Mesodermal cell (in vitro differentiated cells): ENCODE data around the gene HYAL3.

ENCODE experiments used
- H3K27ac ChIP-seq: 2 replicates; pipeline ENCODE4 v1.7.0; 2013; ENCODE audit warnings: mild to moderate bottlenecking, low read depth, low read length, moderate library complexity; ENCODE audit not compliant: severe bottlenecking
- H3K36me3 ChIP-seq: 2 replicates; pipeline ENCODE4 v1.7.1; 2013; ENCODE audit warnings: mild to moderate bottlenecking, low read length, moderate library complexity; ENCODE audit not compliant: control insufficient read depth, insufficient read depth
- H3K4me1 ChIP-seq: one replicate; pipeline ENCODE4 v1.7.1; 2013; ENCODE audit warnings: mild to moderate bottlenecking, low read length; ENCODE audit not compliant: insufficient read depth, control insufficient read depth, poor library complexity, severe bottlenecking
- H3K4me3 ChIP-seq: 2 replicates; pipeline ENCODE4 v1.7.0; 2013; ENCODE audit warnings: low read length, control low read depth, mild to moderate bottlenecking; ENCODE audit not compliant: insufficient read depth, poor library complexity, severe bottlenecking; ENCODE audit errors: extremely low read depth
- H3K9me3 ChIP-seq: 2 replicates; pipeline ENCODE4 v1.7.1; 2013; ENCODE audit warnings: mild to moderate bottlenecking, low read length, moderate library complexity; ENCODE audit not compliant: control insufficient read depth
- WGBS, 2 experiments: methylation state at CpG; one replicate each; pipeline ENCODE4 v1.1.5; 2013; ENCODE audit warnings: missing lambda C conversion rate in 2 of 2; ENCODE audit not compliant: insufficient coverage in 2 of 2; 5-methylcytosine and 5-hydroxymethylcytosine counted together

Gene HYAL3

DNA sequence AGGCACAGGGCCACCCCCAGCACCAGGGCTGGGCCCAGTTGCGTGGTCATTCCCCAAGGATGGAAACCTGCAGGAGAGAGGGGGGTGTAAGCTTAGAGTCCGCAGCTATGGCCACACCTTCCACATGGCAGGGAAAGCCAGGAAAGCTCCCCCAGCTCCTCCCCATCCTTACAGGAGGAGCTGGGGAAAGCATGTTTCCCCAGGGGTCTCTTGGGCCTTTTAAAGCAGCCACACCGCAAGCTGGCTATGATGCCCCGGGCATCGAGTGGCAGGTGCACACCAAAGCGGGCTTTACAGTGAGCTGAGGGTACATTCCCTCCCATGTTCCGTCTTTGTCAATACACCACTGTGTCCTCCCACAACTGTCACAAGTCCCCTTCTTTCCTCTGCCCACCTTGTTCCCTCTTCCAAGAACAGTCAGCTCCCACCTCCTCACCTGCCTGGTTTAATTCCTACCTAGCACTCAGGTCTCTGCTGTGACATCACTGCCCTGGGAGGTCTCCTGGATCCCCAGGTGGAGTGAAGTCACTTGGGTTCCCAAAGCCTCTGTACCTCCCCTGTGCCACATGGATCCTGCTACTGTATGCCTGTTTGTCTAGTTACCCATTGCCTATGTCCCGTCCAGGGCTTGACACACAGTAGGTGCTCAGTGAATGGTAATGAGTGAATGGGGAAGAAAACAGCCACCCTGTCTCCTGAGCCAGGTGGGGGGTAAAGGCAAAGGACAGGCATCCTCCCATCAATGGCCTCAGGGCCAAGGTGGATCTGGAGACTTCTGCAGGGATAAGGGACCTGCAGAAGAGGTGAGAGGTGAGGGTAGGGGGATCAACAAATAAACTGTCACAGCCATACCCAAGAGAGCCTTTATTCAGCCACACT, 3.4 kb downstream of the HYAL3 start:
- peaks cover 7% of the 10 kb centered on the region for H3K36me3 ChIP-seq
- H3K4me3 ChIP-seq, result no peak overlapping the region
- peaks cover 10% of the 10 kb centered on the region for H3K4me1 ChIP-seq
- no peak overlapping the region for H3K27ac ChIP-seq
- WGBS, 2 experiments, result 86 to 94% methylated on average over 6 to 8 of the region's 8 CpGs
- H3K9me3 ChIP-seq, result no peaks in the 10 kb centered on the region

DNA sequence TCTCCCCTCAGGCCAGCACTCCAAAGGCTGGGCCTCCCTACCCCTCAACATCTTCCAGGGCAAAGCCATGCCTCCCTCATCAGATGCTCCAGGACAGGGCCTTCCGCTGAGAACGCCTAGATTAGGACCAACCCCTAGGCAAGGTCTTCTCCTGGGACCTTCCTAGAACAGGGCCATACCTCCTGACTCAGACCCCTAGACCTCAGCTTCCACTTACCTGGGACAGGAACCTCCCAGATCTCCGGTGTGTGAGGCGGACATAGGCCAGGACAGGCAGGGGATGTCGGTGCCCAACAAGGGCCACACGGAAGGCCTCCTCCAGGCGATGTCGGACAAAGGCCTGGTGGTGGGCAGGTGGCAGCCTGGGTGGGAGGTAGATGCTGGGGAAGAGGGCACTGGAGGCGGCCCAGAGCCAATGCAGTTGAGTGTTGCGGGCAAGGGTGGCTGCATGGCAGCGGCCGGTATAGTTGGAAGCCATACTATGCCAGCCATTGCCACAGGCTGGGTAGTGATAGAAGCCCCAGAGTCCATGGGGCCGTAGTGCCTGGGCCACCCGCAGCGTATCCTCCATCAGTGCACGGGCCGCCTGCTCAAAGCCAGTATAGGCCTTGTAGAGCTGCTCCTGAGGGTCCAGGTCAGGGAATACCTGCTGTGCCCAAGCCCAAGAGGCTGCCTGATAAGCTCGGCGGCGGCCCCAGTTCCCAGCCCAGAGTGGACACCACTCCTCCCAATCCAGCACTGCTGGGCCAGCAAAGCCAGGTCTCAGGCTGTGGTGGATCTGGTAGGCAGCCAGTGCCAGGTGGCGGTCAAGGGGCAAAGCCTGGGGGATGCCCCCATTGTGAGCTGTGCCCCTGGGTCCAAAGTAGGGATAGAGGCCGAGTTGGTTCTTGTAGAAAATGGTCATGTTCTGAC, 4.5 kb downstream of the HYAL3 start:
- Histone ChIP-seq H3K9me3 (no peaks in the 10 kb centered on the region), H3K4me3 (no peak overlapping the region), H3K4me1 (peaks cover 6% of the 10 kb centered on the region), H3K27ac (no peak overlapping the region), H3K36me3 (peaks cover 17% of the 10 kb centered on the region)
- WGBS, 2 experiments, result 92 to 94% methylated on average over 18 to 22 of the region's 22 CpGs

DNA sequence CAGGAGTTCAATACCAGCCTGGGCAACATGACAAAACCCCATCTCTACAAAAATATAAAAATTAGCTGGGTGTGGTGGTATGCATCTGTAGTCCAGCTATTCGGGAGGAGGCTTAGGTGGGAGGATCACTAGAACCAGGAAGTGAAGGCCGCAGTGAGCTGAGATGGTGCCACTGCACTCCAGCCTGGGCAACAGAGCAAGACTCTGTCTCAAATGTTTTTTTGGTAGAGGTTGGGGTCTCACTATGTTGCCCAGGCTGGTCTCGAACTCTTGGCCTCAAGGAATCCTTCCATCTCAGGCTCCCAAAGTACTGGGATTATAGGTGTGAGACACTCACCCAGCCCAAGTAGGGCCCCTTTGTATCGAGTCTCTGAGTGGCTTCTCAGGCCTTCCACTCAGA, 5.1 kb downstream of the HYAL3 start:
- Histone ChIP-seq H3K27ac (no peak overlapping the region), H3K4me3 (no peak overlapping the region), H3K36me3 (peaks cover 23% of the 10 kb centered on the region), H3K4me1 (peaks cover 5% of the 10 kb centered on the region), H3K9me3 (no peaks in the 10 kb centered on the region)
- 94 to 96% methylated on average over 3 of the region's 4 CpGs for WGBS, 2 experiments

DNA sequence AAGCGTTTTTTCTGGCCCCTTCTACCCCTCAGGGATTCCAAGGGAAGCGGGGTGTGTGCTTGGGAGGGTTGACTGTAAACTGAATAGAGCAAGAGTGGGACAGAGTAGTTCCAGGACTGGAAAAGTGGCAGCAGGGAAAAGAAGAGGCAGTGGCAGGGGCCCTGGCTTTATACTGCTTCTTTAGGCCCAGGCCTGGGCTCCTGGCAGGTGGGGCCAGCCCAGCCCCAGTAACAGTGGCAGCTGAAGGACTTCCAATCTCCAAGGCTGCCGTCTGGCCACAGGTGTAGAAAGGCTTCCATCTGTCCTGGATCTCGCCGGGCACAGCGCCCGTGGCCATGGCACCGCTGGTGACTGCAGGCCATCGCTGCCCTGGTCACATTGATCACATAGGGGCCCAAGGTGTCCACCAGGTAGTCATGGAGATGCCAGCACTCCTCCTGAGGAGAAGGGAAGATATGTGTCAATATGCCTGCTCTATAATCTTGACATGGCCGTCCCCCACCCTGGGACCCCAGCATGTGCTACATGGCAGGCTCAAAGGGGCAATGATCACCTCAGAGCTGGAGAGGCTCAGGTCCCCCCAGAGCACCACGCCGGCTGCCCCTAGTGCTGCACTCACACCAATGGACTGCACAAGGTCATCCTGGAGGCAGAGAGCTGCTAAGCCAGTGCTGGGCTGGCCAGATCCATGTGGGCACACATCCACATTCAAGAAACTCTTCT, 6.0 kb downstream of the HYAL3 start:
- H3K4me1 ChIP-seq, result peaks cover 5% of the 10 kb centered on the region
- H3K36me3 ChIP-seq, result peaks cover 32% of the 10 kb centered on the region
- no peak overlapping the region for H3K4me3 ChIP-seq
- WGBS, 2 experiments, result 91 to 95% methylated on average over 9 to 11 of the region's 12 CpGs
- H3K27ac ChIP-seq, result no peak overlapping the region
- no peaks in the 10 kb centered on the region for H3K9me3 ChIP-seq

DNA sequence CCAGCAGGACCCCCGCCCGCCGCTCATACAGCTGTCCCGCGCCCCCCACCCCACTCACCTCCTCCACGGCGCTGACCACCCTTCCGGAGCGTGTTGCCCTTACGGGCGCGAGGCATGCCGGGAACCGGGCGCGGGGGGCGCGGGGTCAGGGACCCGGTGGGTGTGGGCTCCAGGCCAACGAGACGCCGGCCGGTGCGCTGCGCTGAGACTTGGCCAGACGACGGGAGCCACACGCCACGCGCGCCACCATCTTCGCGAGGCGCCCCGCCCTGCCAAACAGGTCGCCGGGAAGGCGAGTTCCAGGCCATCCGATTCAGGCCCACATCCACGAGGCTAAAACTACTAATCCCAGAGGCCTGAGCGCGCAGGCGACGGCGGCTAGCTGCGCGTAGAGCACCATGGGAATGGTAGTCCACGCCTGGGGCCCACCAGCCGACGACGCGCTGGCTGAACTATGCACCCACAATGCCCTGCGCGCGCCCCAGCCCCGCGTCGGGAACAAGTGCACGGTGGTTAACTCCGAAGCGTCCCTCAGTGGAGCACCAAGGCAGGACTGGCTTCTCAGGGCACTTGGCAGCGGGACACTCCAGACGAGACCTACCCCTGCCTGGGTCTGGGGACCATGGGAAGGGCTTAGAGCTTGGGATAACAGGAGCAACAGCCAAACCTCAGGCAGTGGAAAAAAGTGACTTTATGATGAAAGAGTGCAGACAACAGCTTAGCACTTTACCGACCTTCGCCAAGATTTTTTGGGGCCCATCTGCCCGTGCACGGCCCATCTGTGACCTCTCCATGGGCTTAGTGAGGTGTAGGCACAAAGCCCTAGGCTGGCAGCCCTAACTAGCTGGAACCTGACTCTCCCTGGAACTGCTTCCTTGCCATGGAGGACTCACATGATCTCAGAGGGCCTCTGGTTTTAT, 6.8 kb downstream of the HYAL3 start, which contains the start of gene IFRD2:
Gene IFRD2 (minus strand): TSS at position 271 of the 920 bp plus-strand sequence. CDS start 155 bp downstream, at position 116.
- H3K9me3 ChIP-seq, result no peaks in the 10 kb centered on the region
- peaks cover 40% of the 10 kb centered on the region for H3K36me3 ChIP-seq
- 5 to 9% methylated on average over 32 to 60 of the region's 67 CpGs for WGBS, 2 experiments
- peak within 1 kb of the TSS; percentile 71 for H3K27ac ChIP-seq
- H3K4me3 ChIP-seq, result peak within 1 kb of the TSS; percentile 80
- peaks cover 5% of the 10 kb centered on the region for H3K4me1 ChIP-seq

DNA sequence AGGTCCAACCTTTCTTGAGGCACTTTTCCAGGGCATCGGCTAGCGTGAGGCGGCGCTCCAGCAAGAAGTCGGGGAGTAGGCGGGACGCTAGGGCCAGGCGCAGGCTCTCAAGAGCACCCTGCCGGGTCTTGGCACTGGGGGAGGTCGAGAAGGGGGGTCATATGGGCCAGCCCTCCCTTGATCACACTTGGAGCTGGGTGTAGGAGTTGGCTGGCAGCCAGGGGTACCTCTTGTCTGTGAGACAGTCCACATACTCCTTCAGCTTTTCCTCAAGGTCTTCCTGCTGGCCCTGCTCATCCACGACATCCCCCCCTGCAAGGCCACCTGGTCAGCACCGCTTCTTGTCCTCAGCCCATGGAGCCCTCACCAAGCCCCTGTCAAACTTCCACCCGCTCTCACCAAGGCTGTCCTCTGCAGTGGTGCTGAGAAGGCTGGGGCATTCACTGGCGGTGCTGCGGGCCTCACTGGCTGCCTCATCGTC, 9.0 kb downstream of the HYAL3 start:
- Histone ChIP-seq H3K9me3 (no peaks in the 10 kb centered on the region), H3K36me3 (peaks cover 43% of the 10 kb centered on the region), H3K4me3 (no peak overlapping the region), H3K27ac (no peak overlapping the region), H3K4me1 (peaks cover 5% of the 10 kb centered on the region)
- 94 to 99% methylated on average over 12 to 15 of the region's 16 CpGs for WGBS, 2 experiments

DNA sequence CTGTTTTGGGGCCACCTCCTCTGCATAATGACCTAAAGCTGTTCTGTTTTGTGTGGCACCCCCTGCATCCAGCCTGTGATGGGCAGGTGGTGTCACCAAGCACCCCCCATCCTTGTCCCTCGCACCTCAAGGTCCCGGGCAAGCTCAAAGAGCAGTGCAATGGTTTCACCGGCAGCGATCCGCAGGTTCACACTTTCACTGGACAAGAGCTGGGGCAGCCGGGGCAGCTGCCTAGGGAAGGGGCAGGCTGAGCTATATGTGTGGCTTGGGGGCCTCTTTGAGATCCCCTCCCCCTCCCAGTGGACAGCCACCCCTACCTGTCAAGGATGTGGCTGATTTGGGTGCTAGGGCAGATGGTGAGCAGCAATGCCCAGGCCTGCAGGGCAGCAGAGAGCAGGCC, 10.1 kb downstream of the HYAL3 start:
- 90 to 100% methylated on average over 5 of the region's 6 CpGs for WGBS, 2 experiments
- Histone ChIP-seq H3K36me3 (peaks cover 43% of the 10 kb centered on the region), H3K9me3 (no peaks in the 10 kb centered on the region), H3K4me3 (no peak overlapping the region), H3K27ac (no peak overlapping the region), H3K4me1 (peaks cover 5% of the 10 kb centered on the region)

DNA sequence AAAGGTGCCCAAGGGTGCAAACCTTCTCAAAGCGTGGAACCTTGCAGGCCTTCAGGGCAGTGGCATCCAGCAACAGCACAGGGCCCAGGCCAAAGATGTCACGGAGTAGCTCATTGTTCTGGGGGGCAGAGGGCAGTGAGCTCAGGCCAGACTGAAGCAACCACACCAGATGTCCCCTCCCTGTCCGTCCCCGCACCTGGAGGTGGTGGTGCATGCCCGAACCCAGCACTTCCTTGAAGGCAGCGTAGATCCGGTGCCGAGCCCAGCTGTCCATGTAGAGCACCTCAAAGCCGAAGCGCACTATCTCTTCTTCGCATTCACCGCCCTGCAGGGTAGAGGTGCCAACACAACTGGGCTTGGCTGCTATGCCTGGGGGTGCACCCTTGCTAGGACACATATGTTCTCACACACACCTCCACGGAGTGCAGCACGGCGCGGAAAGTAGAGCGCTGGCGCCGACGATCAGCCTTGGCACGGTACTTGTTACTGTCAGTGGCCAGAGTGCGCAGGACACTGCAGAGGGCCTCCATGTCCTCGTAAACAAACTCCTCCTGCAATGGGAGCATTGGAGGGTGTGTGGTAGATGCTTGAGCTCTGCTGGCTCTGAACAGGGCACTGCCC, 10.7 kb downstream of the HYAL3 start:
- Histone ChIP-seq H3K4me3 (no peak overlapping the region), H3K36me3 (peaks cover 43% of the 10 kb centered on the region), H3K4me1 (peaks cover 5% of the 10 kb centered on the region), H3K9me3 (no peaks in the 10 kb centered on the region), H3K27ac (no peak overlapping the region)
- WGBS, 2 experiments, result 97 to 99% methylated on average over 12 to 23 of the region's 23 CpGs

DNA sequence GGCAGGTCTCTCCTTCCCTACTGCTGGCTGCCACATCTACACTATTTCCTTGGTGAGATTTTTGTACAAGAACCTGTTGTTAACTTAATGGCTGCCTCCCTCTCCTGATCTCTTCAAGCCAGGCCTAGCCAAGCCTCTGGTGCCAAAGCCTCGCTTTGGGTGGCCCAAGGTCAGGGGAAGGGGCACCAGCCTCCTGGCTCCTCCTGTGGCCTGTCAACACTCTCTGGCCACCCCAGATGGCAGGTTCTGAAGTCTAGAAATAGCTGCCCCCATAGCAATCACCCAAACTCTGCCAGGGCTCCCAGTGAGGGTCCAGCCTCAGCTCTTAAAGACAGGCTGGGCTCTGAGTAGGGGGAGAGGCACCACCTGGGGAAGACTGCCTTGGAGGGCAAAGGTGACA, 11.9 kb downstream of the HYAL3 start:
- Histone ChIP-seq H3K4me3 (no peak overlapping the region), H3K9me3 (no peaks in the 10 kb centered on the region), H3K4me1 (no peaks in the 10 kb centered on the region), H3K27ac (no peak overlapping the region), H3K36me3 (peaks cover 43% of the 10 kb centered on the region)
- WGBS, 2 experiments, result 88% methylated on average over 1 of the region's 1 CpG
